Measurements from ENCODE around the gene MTM1.

The MTM1 gene

GRCh38 chrX:150602296-150602695 is 33.9 kb downstream of the MTM1 start:
- DNase-seq (ENCODE audit: low read depth in 3 of 3, low spot score in 1 of 3): no peak

- DNase-seq (ENCODE audit: low read depth in 3 of 3, low spot score in 1 of 3): no peak
Observed at GRCh38 chrX:150602743-150603142, 34.3 kb downstream of the MTM1 start.

GRCh38 chrX:150605603-150606002 is 37.2 kb downstream of the MTM1 start:
- DNase-seq (ENCODE audit: low read depth in 3 of 3, low spot score in 1 of 3): no peak

GRCh38 chrX:150607201-150607600 is 38.8 kb downstream of the MTM1 start:
- no peak for DNase-seq (ENCODE audit: low read depth in 3 of 3, low spot score in 1 of 3)

GRCh38 chrX:150610043-150610442 is 41.6 kb downstream of the MTM1 start:
- no peak for DNase-seq (ENCODE audit: low read depth in 3 of 3, low spot score in 1 of 3)

- no peak for DNase-seq (ENCODE audit: low read depth in 3 of 3, low spot score in 1 of 3)
Observed at GRCh38 chrX:150610446-150610845, 42.0 kb downstream of the MTM1 start.

- DNase-seq (ENCODE audit: low read depth in 3 of 3, low spot score in 1 of 3): no peak
Observed at GRCh38 chrX:150615356-150615755, 46.9 kb downstream of the MTM1 start.

GRCh38 chrX:150616179-150616862 is 47.9 kb downstream of the MTM1 start:
- DNase-seq (ENCODE audit: low read depth in 3 of 3, low spot score in 1 of 3): no peak

GRCh38 chrX:150616863-150617198 is 48.4 kb downstream of the MTM1 start:
- DNase-seq (ENCODE audit: low read depth in 3 of 3, low spot score in 1 of 3): no peak

GRCh38 chrX:150621652-150622051 is 53.2 kb downstream of the MTM1 start:
- DNase-seq (ENCODE audit: low read depth in 3 of 3, low spot score in 1 of 3): no peak

GRCh38 chrX:150623583-150623982 is 55.2 kb downstream of the MTM1 start:
- DNase-seq (ENCODE audit: low read depth in 3 of 3, low spot score in 1 of 3): no peak

- DNase-seq (ENCODE audit: low read depth in 3 of 3, low spot score in 1 of 3): no peak
Observed at GRCh38 chrX:150625097-150625496, 56.7 kb downstream of the MTM1 start.

- DNase-seq (ENCODE audit: low read depth in 3 of 3, low spot score in 1 of 3): no peak
Observed at GRCh38 chrX:150625875-150626274, 57.5 kb downstream of the MTM1 start.

- no peak for DNase-seq (ENCODE audit: low read depth in 3 of 3, low spot score in 1 of 3)
Observed at GRCh38 chrX:150627957-150628356, 59.5 kb downstream of the MTM1 start.

GRCh38 chrX:150635952-150636351 is 67.5 kb downstream of the MTM1 start:
- no peak for DNase-seq (ENCODE audit: low read depth in 3 of 3, low spot score in 1 of 3)

GRCh38 chrX:150642423-150642822 is 74.0 kb downstream of the MTM1 start:
- no peak for DNase-seq (ENCODE audit: low read depth in 3 of 3, low spot score in 1 of 3)

GRCh38 chrX:150643271-150643670 is 74.8 kb downstream of the MTM1 start:
- DNase-seq (ENCODE audit: low read depth in 3 of 3, low spot score in 1 of 3): no peak

GRCh38 chrX:150643958-150644357 is 75.5 kb downstream of the MTM1 start:
- no peak for DNase-seq (ENCODE audit: low read depth in 3 of 3, low spot score in 1 of 3)

- DNase-seq (ENCODE audit: low read depth in 3 of 3, low spot score in 1 of 3): no peak
Observed at GRCh38 chrX:150644422-150644821, 76.0 kb downstream of the MTM1 start.

- no peak for DNase-seq (ENCODE audit: low read depth in 3 of 3, low spot score in 1 of 3)
Observed at GRCh38 chrX:150647331-150647730, 78.9 kb downstream of the MTM1 start.

- DNase-seq (ENCODE audit: low read depth in 3 of 3, low spot score in 1 of 3): no peak
Observed at GRCh38 chrX:150648296-150648940, 80.0 kb downstream of the MTM1 start.

- no peak for DNase-seq (ENCODE audit: low read depth in 3 of 3, low spot score in 1 of 3)
Observed at GRCh38 chrX:150649096-150649870, 80.9 kb downstream of the MTM1 start.
